A673 (cell line): ENCODE results near the gene ISCU.

Experiments
- EZH2 ChIP-seq: fragments of 200-600 bp; sonication (generic); IDR thresholded peaks from 2 replicates; pipeline ENCODE4 v1.6.1; 2017; ENCODE audit warnings: borderline replicate concordance, low read depth, mild to moderate bottlenecking, mixed read lengths, antibody characterized with exemption, low read length; ENCODE audit not compliant: poor library complexity, severe bottlenecking
- TF ChIP-seq, protein P1 (sequence below): fragments of 300-800, 200-600 bp; sonication (generic); conservative IDR thresholded peaks from 2 replicates; pipeline ENCODE4 v1.5.1; 2017; ENCODE audit warnings: low read depth, mild to moderate bottlenecking, antibody characterized with exemption, low read length, moderate library complexity, mixed read lengths

DNA sequence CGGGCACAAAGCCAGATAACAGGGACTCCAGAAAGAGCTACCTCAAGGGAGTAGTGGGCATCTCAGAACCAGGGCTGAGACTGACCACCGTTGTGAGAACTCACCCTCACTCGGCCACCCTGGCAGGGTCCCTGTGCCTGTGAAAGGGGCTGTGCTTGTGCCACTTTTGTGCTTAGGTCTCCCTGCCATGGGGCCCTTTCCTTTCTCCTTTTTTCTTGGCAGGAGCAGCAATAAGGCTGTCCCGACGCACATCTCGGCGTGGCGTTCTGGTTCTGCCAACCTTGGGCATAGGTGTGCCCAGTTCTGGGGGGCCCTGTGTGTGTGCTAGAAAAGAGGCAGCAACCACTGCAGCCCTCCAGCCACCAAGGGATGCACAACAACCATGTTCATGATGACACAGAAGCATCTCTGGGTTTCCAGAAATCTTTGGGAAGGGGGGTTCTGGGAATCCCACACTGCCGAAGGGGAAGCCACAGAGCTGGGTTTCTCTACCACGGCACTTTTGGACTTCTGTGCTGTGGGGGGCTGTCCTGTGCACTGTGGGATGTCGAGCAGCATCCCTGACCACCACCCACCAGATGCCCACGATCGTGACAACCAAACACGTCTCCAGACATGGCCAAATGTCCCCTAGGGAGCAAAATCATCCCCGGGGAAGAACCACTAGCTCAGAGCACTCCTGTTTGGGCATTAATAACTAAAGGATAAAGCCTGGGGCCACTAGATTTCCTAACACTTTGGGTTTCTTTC, 48.6 kb downstream of the ISCU start:
- TF ChIP-seq, protein P1, sequence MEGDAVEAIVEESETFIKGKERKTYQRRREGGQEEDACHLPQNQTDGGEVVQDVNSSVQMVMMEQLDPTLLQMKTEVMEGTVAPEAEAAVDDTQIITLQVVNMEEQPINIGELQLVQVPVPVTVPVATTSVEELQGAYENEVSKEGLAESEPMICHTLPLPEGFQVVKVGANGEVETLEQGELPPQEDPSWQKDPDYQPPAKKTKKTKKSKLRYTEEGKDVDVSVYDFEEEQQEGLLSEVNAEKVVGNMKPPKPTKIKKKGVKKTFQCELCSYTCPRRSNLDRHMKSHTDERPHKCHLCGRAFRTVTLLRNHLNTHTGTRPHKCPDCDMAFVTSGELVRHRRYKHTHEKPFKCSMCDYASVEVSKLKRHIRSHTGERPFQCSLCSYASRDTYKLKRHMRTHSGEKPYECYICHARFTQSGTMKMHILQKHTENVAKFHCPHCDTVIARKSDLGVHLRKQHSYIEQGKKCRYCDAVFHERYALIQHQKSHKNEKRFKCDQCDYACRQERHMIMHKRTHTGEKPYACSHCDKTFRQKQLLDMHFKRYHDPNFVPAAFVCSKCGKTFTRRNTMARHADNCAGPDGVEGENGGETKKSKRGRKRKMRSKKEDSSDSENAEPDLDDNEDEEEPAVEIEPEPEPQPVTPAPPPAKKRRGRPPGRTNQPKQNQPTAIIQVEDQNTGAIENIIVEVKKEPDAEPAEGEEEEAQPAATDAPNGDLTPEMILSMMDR = no peak
- no peak for TF ChIP-seq EZH2
